ENCODE data around the gene SDR9C7.

DNA sequence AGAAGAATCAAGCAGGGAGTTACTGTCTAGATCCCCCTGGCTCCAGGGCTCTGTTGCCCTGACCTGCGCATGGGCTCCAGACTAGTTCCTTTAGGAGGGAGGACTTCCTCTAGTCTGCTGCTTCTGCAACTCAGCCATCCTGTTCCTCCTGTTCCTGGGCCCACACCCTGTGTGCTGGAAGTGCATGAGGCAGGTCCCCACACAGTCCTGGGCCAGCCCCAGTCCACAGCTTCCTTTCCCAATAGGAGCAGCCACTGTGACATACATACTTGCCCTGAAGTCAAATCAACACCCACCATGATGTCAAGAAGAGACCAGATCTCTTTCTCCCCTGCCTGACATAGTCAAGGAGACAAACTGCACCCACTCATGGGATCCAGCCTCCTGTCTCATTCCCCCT is 1.3 kb downstream of the SDR9C7 start:
- TF ChIP-seq GATA2 (IDR thresholded peaks at IDR 0.05; ENCODE audit: low read depth, low read length) (no peak), GATA3 (IDR thresholded peaks at IDR 0.05; ENCODE audit: low read depth, low read length) (no peak)

All from SH-SY5Y (cell line).